Breast epithelium (tissue), 4 donors: ENCODE results near the gene ANGEL2. TPM values are rescaled to one million over a fixed set of nuclear protein-coding genes. Genes with fewer than 3 reads are reported as not detected.

Source experiments
- DNase-seq, 2 donors: peaks; one replicate each; pipeline ENCODE4 v3.0.0-alpha.2; 2019; ENCODE audit warnings: low spot score in 2 of 2
- H3K27ac ChIP-seq, 2 donors: fragments of 200-600 bp; sonication (generic) in 1 of 2; one replicate each; pipeline ENCODE4 v1.5.1; 2016 to 2019; ENCODE audit warnings: mild to moderate bottlenecking in 1 of 2
- H3K27me3 ChIP-seq, 2 donors: fragments of 200-600 bp; sonication (generic) in 1 of 2; one replicate each; pipeline versions ENCODE4 v1.5.1 to v1.6.0; 2017 to 2019; ENCODE audit warnings: control low read depth in 1 of 2, mild to moderate bottlenecking in 1 of 2
- H3K36me3 ChIP-seq: fragments of 200-600 bp; one replicate; pipeline ENCODE4 v1.5.1; 2019
- H3K4me1 ChIP-seq, 2 donors: fragments of 200-600 bp; sonication (generic); one replicate each; pipeline ENCODE4 v1.5.1; 2016 to 2019; ENCODE audit warnings: control low read depth in 1 of 2
- H3K4me3 ChIP-seq, 3 donors: fragments of 200-600 bp; sonication (generic); 1 replicate in 2 of 3; 2 replicates in 1 of 3; pipeline ENCODE4 v1.5.1; 2016 to 2019; ENCODE audit warnings: mild to moderate bottlenecking in 3 of 3, moderate library complexity in 2 of 3
- H3K9me3 ChIP-seq, 2 donors: fragments of 200-600 bp; sonication (generic) in 1 of 2; one replicate each; pipeline ENCODE4 v1.5.1; 2016 to 2019; ENCODE audit warnings: control low read depth in 1 of 2
- CTCF ChIP-seq, 3 donors: fragments of 450-650 bp; IDR thresholded peaks; one replicate each; pipeline ENCODE4 v1.5.1; 2016 to 2017; ENCODE audit warnings: antibody characterized with exemption in 3 of 3, mild to moderate bottlenecking in 3 of 3, moderate library complexity in 3 of 3
- POLR2A ChIP-seq: fragments of 450-650 bp; IDR thresholded peaks from one replicate; pipeline ENCODE4 v1.6.1; 2016; ENCODE audit warnings: antibody characterized with exemption, mild to moderate bottlenecking, moderate library complexity
- POLR2AphosphoS5 ChIP-seq, 3 donors: sonication (generic); formaldehyde crosslinking; IDR thresholded peaks; one replicate each; pipeline ENCODE4 v1.6.1; 2017; ENCODE audit warnings: antibody characterized with exemption in 3 of 3
- intact Hi-C: fragments of 100-400 bp; cut with DNase I; formaldehyde crosslinking; loops from one replicate; pipeline ENCODE4 v1.15.1; 2023; ENCODE audit warnings: low total_unique reads
- total RNA-seq, 3 donors: library from RNA; depleted of rRNA; stranded (reverse); fragments of >200 nt; gene quantifications; one replicate each; pipeline ENCODE4 v1.1.0, GENCODE V29; 2016

Gene ANGEL2
- total RNA-seq, 3 donors from 2014 or later: 60.5 to 84.0 (median 72.4) TPM

GRCh38 chr1:212960932-212961331 is 54.7 kb downstream of the ANGEL2 start:
- no peak overlapping the region for H3K27ac ChIP-seq
- no peak for DNase-seq
- intact Hi-C loops: no loop called here
- TF ChIP-seq POLR2AphosphoS5 (IDR thresholded peaks at IDR 0.05): no peak
- no peak for TF ChIP-seq POLR2A
- no peak for TF ChIP-seq CTCF (IDR thresholded peaks at IDR 0.05)
- H3K27me3 ChIP-seq: no peaks in the 10 kb centered on the region
- no peak overlapping the region for H3K4me3 ChIP-seq
- no peaks in the 10 kb centered on the region for H3K36me3 ChIP-seq
- H3K9me3 ChIP-seq: no peaks in the 10 kb centered on the region
- H3K4me1 ChIP-seq: no peaks in the 10 kb centered on the region

- Histone ChIP-seq H3K27ac (no peak overlapping the region), H3K4me1 (no peaks in the 10 kb centered on the region), H3K4me3 (no peak overlapping the region), H3K36me3 (no peaks in the 10 kb centered on the region), H3K9me3 (no peaks in the 10 kb centered on the region), H3K27me3 (no peaks in the 10 kb centered on the region)
- intact Hi-C loops: no loop called here
- TF ChIP-seq CTCF (IDR thresholded peaks at IDR 0.05) (no peak), POLR2A (no peak), POLR2AphosphoS5 (IDR thresholded peaks at IDR 0.05) (no peak)
- no peak for DNase-seq
Observed at GRCh38 chr1:212959266-212960220, 56.1 kb downstream of the ANGEL2 start.

- Histone ChIP-seq H3K27me3 (no peaks in the 10 kb centered on the region), H3K9me3 (no peaks in the 10 kb centered on the region), H3K27ac (no peak overlapping the region), H3K4me3 (no peak overlapping the region), H3K36me3 (no peaks in the 10 kb centered on the region), H3K4me1 (no peaks in the 10 kb centered on the region)
- TF ChIP-seq POLR2AphosphoS5 (IDR thresholded peaks at IDR 0.05) (no peak), POLR2A (no peak), CTCF (IDR thresholded peaks at IDR 0.05) (no peak)
- DNase-seq: no peak
- intact Hi-C loops: no loop called here
Observed at GRCh38 chr1:212958175-212958574, 57.5 kb downstream of the ANGEL2 start.

- no peak overlapping the region for H3K27ac ChIP-seq
- no peaks in the 10 kb centered on the region for H3K4me1 ChIP-seq
- no peaks in the 10 kb centered on the region for H3K9me3 ChIP-seq
- H3K4me3 ChIP-seq: no peak overlapping the region
- TF ChIP-seq POLR2A (no peak), CTCF (IDR thresholded peaks at IDR 0.05) (no peak), POLR2AphosphoS5 (IDR thresholded peaks at IDR 0.05) (no peak)
- no peaks in the 10 kb centered on the region for H3K36me3 ChIP-seq
- DNase-seq: no peak
- H3K27me3 ChIP-seq: no peaks in the 10 kb centered on the region
- intact Hi-C loops: no loop called here
Observed at GRCh38 chr1:212957546-212957945, 58.1 kb downstream of the ANGEL2 start.

GRCh38 chr1:212955961-212956620 is 59.6 kb downstream of the ANGEL2 start:
- H3K9me3 ChIP-seq: no peaks in the 10 kb centered on the region
- no peaks in the 10 kb centered on the region for H3K36me3 ChIP-seq
- intact Hi-C loops: no loop called here
- no peak overlapping the region for H3K27ac ChIP-seq
- TF ChIP-seq POLR2AphosphoS5 (IDR thresholded peaks at IDR 0.05): no peak
- no peak for TF ChIP-seq CTCF (IDR thresholded peaks at IDR 0.05)
- TF ChIP-seq POLR2A: no peak
- H3K27me3 ChIP-seq: no peaks in the 10 kb centered on the region
- no peak overlapping the region for H3K4me3 ChIP-seq
- H3K4me1 ChIP-seq: no peaks in the 10 kb centered on the region
- no peak for DNase-seq
